HG03097 (cell line): ENCODE measurements around the gene SYNE2.
A peak's percentile ranks its signal among the peaks of the same experiment; 100 is the strongest.
"Not testable (repeated sequence)": the region's sequence is repeated elsewhere in the genome, so short reads cannot be mapped to it uniquely, and the experiment has no call there.

Experiments
- ATAC-seq: cut with Tn5 transposase; IDR thresholded peaks from one replicate; pipeline ENCODE4 v1.9.1; 2021; ENCODE audit not compliant: unreplicated experiment, low FRiP score

Gene SYNE2

DNA sequence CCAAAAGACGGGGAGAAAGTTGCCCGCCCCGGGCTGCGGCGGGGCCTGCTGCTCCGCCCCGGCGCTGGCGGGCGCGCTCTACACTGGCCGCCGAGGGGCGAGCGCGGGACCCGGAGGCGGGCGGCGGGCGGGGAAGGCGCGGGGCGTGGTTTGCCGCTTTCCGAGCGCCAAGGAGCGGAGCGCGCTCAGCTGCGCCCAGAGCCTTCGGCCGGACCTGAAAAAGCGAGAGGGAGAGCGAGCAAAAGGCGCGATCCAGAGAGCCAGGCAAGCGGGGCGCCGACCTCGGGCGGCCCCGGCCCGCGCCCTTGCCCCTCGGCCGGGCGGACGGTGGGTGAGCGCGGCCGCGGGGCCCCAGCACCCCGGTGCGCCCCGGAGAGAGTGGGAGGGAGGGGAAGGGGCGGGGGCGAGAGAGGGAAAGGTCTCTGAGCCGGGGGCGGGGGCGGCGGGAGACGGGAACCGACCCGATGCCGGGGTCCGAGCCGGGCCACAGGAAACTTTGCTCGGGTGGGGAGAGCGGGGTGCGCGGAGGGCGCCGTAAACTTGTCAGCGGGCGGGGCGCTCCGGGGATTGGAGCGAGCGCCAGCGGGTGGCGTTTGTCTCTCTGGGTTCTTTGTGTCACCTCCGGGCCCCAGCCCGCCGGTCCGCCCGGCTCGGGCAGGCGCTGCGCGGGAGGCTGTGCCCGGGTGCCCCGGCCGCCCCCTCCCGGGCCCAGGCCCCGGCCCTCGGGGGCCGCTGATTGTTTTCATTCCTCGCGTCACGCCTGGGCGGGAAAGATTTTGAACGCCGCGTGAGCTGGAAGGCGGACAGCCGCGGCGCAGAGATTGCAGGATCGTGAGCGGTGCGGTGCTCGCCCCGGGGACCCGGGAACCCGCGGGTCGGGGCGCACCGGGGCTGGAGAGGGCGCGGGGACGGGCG is at the start of gene SYNE2:
TSS of gene SYNE2 (plus strand) at position 188 of the 915 bp plus-strand sequence. CDS start 56,145 bp downstream, outside the sequence.
- ATAC-seq: peak; percentile 76

GRCh38 chr14:63803221-63803791 is 49.5 kb upstream of the SYNE2 start:
- not testable (repeated sequence) for ATAC-seq

DNA sequence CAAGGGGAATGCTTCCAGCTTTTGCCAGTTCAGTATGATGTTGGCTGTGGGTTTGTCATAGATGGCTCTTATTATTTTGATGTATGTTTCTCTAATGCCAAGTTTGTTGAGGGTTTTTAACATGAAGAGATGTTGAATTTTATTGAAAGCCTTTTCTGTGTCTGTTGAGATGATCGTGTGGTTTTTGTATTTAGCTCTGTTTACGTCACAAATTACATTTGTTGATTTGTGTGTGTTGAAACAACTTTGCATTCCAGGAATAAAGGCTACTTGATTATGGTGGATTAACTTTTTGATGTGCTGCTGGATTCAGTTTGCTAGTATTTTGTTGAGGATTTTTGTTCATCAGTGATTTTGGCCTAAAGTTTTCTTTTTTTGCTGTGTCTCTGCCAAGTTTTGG is 46.7 kb upstream of the SYNE2 start:
- not testable (repeated sequence) for ATAC-seq

GRCh38 chr14:63811692-63812091 is 41.1 kb upstream of the SYNE2 start:
- not testable (repeated sequence) for ATAC-seq

DNA sequence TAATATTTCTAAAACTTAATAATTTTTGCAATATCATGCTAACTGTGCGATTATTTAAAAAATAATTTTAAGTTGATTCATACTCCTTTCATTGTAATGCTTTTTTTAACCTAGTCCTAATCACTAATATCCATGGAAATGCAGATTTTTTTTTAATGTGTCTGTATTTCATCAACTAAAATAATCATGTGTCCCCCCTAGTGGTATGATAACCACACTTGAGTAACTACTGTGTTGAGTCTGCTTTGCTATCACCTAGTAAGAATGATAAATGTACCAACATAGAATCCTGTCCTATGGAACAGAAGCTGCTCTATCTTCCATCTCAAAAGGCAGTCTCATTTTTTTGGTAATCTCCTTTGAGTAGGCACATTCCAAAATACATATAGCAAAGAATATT is 19.1 kb upstream of the SYNE2 start:
- ATAC-seq: no peak

DNA sequence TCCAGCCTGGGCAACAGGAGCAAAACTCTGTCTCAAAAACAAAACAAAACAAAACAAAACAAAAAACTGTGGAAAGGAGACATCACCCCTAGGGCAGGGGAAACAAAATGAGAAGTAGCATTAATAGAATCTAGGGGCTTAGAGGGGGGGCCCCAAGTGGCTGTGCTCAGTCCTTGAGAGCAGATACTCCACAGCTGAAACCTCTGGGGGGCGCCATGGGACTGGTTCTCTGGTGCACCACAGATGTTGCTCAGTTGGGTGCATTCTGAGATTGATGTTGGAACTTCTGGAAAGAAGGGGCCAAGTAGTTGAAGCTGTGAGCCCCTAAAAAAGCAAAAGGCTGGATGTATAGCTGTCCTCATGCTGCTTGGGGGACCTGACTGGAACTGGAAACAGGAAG is 11.8 kb upstream of the SYNE2 start:
- ATAC-seq: no peak

GRCh38 chr14:63843796-63844195 is 9.0 kb upstream of the SYNE2 start:
- no peak for ATAC-seq

DNA sequence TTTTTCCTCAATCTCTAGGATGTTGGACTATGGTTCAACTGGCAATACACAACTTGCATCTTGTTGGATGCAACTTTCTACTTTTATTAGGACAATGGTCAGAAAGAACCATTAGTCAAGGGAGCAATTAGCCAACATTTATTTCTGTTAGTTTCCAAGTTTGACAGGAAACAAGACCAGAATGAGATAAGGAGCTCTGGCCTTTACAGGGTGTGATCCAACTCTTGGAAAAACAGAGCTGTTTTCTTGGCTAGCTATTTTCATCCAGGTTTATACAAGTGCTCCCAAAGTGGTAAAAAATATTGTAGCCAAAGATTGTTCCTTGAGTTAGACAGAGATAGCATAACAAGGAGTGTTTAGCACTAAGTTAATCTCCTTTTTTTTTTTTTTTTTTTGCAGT is 3.9 kb upstream of the SYNE2 start:
- no peak for ATAC-seq

- ATAC-seq: no peak
Observed at GRCh38 chr14:63852271-63852816, 460 bp upstream of the SYNE2 start.

DNA sequence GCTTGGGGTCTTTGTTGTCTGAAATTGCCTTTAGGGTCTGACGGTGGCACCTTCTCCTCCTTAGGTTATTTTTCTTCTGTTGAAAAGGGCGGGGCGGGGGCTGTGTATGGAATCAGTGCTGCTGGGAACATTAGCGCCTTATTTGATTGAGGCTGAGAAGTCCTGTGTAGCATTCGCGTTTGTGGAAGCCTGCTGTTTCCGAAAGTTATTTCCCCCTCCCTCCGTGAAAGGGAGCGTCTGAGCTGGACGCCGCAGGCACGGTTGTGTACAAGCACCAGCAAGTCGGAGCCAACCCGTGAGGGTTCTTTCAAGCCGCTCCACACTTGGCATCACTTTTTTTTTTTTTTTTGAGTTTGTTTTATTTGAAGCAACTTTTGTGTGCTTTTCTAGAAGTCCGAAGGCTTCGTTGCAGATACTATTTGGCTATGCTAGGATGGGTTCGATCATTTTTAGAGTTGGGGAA is 1.1 kb downstream of the SYNE2 start:
- peak; percentile 41 for ATAC-seq

- no peak for ATAC-seq
Observed at GRCh38 chr14:63854330-63854729, 1.5 kb downstream of the SYNE2 start.

- ATAC-seq: no peak
Observed at GRCh38 chr14:63855281-63855680, 2.5 kb downstream of the SYNE2 start.

GRCh38 chr14:63857466-63858030 is 4.7 kb downstream of the SYNE2 start:
- ATAC-seq: no peak

DNA sequence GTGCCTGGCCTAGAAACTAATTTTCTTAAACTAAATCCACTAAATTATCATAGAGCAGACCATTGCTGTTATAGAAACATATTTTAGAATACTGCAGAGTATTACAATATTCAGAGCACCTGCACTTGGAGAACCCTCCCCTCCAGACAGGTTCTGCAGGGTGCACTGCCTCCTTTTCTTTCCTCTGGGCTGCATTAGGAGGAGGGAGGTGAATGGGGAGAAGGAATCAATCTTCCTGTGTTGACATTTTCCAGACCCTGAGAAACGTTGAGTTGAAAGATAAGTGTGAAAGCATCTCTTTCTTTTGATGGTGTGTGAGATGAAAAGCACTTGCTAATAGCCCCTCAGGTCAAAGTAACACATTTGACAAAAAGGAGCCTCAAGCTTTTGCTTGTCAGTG is 7.3 kb downstream of the SYNE2 start:
- no peak for ATAC-seq

DNA sequence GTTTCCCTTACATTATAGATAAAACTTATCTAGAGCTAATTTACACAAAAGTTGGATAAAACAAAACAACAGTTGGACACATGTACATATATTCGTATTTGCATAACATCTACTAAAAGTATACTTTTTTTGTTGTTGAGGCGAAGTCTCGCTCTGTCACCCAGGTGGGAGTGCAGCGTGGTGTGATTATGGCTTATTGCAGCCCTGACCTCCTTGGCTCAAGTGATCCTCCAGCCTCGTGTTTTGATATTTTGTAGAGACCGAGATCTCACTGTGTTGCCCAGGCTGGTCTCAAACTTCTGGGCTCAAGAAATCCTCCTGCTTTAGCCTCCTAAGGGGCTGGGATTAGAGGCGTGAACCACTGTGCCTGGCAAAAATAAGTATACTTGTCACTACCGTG is 9.4 kb downstream of the SYNE2 start:
- no peak for ATAC-seq

DNA sequence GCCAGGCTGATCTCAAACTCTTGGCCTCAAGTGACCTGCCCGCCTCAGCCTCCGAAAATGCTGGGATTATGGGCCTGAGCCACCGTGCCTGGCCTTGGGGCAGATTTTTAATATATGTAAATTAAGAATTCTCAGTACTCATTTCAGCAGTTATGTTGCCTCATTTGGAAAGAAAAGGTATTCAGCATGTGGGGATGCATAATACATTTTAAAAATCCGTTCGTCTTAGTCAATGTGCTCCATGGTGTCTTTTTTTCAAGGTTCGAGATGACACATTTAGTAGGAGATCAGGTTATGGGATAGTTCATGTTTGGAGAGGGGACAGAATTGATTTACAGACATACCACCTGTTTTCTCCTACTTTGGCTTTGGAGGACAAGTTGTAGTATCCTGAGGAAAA is 10.2 kb downstream of the SYNE2 start:
- ATAC-seq: no peak

DNA sequence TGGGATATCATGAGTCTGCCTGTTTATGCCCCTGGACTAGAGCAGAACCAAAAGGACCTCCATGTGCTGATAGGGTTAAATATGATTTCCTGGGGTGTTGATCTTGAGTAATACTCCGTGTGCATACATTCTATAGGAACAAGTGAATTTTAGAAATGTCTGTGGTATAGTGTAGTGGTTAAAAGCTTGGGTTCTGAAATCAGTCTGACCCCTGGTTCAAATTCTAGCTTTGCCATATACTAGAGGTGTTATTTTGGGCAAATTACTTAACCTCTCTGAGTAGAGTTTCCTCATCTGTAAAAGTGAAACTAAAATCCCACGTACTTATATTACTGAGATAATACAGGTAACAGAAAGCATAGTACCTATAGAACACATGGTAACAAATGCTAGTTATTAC is 12.0 kb downstream of the SYNE2 start:
- not testable (repeated sequence) for ATAC-seq

DNA sequence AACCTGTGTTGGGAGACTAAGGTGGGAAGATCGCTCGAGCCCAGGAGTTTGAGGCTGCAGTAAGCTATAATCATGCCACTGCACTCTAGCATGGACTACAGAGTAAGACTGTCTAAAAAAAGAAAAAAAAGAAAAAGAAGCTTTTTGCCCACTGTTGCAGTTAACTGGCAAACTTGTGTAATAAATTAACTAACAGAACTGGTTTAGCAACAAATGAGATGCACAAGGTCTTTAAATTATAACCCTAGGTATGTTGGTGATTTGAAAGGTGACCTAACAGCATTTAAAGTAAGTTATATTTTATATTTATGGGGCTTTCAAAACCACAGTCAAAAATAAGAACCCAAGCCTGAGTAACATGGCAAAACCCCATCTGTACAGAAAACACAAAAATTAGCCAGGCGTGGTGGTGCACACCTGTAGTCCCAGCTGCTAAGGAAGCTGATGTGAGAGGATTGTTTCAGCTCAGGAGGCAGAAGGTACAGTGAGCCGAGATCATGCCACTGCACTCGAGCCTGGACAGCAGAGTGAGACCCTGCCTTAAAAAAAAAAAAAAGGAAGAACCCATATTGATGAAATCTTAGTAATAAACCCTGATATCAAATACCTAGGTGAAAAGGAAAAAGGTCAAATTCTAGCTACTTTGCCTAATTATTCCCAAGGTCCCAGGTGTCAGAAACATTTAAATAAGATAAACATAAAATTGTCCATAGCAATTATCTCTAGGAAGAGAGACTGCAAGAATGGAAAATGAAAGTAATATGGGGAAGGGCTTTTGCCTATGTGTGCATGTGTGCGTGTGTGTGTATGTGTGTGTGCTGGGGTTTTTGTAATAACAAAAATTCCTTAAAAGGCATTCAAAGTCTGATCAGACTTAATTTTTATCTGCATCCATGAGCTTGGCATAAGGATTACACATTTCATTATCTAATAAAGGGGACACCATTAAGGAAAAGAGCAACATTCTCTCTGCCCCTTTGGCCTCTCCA is 15.4 kb downstream of the SYNE2 start:
- ATAC-seq: no peak

DNA sequence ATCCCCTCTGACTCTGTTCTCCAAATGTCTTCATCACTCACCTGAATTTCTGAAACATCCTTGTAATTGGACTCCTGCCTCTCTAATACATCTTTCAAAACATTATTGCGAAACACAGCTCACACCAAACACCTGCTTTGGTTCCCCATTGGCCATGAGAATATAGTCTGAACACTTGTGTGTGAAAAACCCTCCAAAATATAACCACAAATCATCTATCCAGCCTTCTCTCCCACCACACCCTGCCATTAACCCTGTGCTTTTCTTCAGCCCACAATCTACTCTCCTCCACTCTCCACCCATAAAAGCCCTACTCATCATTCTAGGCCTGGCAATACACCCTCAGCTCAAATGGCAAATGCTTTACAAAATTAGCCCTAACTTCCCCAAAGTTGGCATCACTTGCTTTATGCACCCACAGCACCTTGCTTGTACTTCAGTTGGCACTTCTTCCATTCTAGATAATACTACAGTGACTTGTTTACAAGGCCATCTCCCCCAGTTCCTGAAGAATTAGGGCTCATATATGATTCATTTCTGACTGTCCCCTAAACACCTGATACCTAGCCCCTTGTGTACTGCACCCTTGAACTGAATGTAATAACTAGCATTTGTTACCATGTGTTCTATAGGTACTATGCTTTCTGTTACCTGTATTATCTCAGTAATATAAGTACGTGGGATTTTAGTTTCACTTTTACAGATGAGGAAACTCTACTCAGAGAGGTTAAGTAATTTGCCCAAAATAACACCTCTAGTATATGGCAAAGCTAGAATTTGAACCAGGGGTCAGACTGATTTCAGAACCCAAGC is 17.3 kb downstream of the SYNE2 start:
- peak; percentile 21 for ATAC-seq

DNA sequence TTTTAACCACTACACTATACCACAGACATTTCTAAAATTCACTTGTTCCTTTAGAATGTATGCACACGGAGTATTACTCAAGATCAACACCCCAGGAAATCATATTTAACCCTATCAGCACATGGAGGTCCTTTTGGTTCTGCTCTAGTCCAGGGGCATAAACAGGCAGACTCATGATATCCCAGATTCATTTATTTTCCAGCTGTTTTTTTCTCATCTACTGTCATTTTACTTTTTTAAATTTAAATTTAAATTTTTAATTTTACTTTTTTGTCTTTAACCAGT is 17.9 kb downstream of the SYNE2 start:
- ATAC-seq: peak; percentile 27
